ENCODE data around the gene ZMPSTE24. TPM values are rescaled to one million over a fixed set of nuclear protein-coding genes. Genes with fewer than 3 reads are reported as not detected.

ZMPSTE24 gene
- total RNA-seq, 1 experiment from 2014 or later = 39.6 TPM

- no TSS peak for BruUV-seq (replicated peaks)
- no peak for DNase-seq (ENCODE audit: low read depth, low spot score)
- CTCF ChIA-PET = no interaction called here
Measured at GRCh38 chr1:40255231-40255630, 2.8 kb upstream of the ZMPSTE24 start.

More at GRCh38 chr1:40255231-40255630, 2.8 kb upstream of the ZMPSTE24 start:
- TF ChIP-seq ZNF274 (IDR thresholded peaks at IDR 0.05; ENCODE audit: low read depth, low read length) (no peak), SRF (IDR thresholded peaks at IDR 0.05; ENCODE audit: low read depth) (no peak), SIN3A (IDR thresholded peaks at IDR 0.05; ENCODE audit: low read depth) (no peak), ZBTB33 (IDR thresholded peaks at IDR 0.05; ENCODE audit: extremely low read depth, insufficient replicate concordance, low read length) (no peak), POLR2AphosphoS5 (IDR thresholded peaks at IDR 0.05; ENCODE audit: low read depth, low read length) (no peak), EGR1 (IDR thresholded peaks at IDR 0.05; ENCODE audit: low read depth) (no peak), EZH2 (IDR thresholded peaks at IDR 0.05) (no peak), REST (IDR thresholded peaks at IDR 0.05; ENCODE audit: low read depth) (no peak), MAX (IDR thresholded peaks at IDR 0.05) (no peak), YY1 (IDR thresholded peaks at IDR 0.05; ENCODE audit: extremely low read depth, insufficient replicate concordance, low read depth, low read length) (no peak)
- RAD21 ChIA-PET (ENCODE audit: low non-redundant PET in 1 of 2, low total read pairs in 2 of 2, uncharacterized antibody in 2 of 2, unreplicated experiment in 2 of 2) = no interaction called here
- Histone ChIP-seq H4K20me1 (ENCODE audit: insufficient read depth) (no peaks in the 10 kb centered on the region), H3K9me2 (ENCODE audit: insufficient read depth) (no peaks in the 10 kb centered on the region), H2AFZ (ENCODE audit: low read depth, low read length, poor library complexity, severe bottlenecking) (no peak overlapping the region), H3K4me1 (ENCODE audit: control insufficient read depth in 1 of 2, insufficient read depth in 2 of 2, low read length in 2 of 2) (peaks cover 4 to 6% of the 10 kb centered on the region in 2 experiments), H3K27me3 (ENCODE audit: insufficient read depth, low read length) (no peaks in the 10 kb centered on the region), H3K79me2 (ENCODE audit: insufficient read depth, low read length) (peaks cover 38% of the 10 kb centered on the region), H3K9me3 (ENCODE audit: control insufficient read depth in 1 of 2, insufficient read depth in 1 of 2, low read depth in 1 of 2, low read length in 2 of 2) (no peaks in the 10 kb centered on the region), H3K9ac (ENCODE audit: low read length) (no peak overlapping the region), H3K36me3 (ENCODE audit: control insufficient read depth in 1 of 2, insufficient read depth in 2 of 2, low read length in 2 of 2) (peaks cover 0 to under 1% of the 10 kb centered on the region in 2 experiments; a peak in 1 of 4 replicates), H3K27ac (ENCODE audit: low read depth, low read length) (no peak overlapping the region), H3K4me2 (ENCODE audit: low read length) (no peak overlapping the region), H3K4me3 (replicated peaks in 1 of 2; ENCODE audit: low read depth in 1 of 2, low read length in 2 of 2) (no peak overlapping the region)
- intact Hi-C loops (cut with micrococcal nuclease) = loop anchor here (5.0 kb wide), 1 partner anchor 213 kb away; the partner anchor contains the start of gene CAP1
- ATAC-seq = no peak
- POLR2A ChIA-PET = no interaction called here
